GM12878 (cell line): ENCODE measurements around the gene DGKQ. TPM values are rescaled to one million over a fixed set of nuclear protein-coding genes. Genes with fewer than 3 reads are reported as not detected.

ENCODE experiments used
- ATAC-seq: fragments of 200-7000 bp; cut with Tn5 transposase; 3 replicates; pipeline ENCODE4 v1.9.1; 2020; ENCODE audit warnings: mild to moderate bottlenecking, moderate library complexity
- Bru-seq: library from RNA; stranded (reverse); fragments of 400-500 nt; gene quantifications from one replicate; lab custom pipeline; 2021; lab: Mats Ljungman, UMichigan
- BruChase-seq, 2 experiments: library from RNA; stranded (reverse); fragments of 400-500 nt; gene quantifications; one replicate each; lab custom pipeline; 2021; lab: Mats Ljungman, UMichigan
- BruUV-seq: library from RNA; stranded (reverse); fragments of 400-500 nt; replicated peaks from 2 replicates; lab custom pipeline; 2021; lab: Mats Ljungman, UMichigan
- CTCF ChIA-PET: fragments of 300-600 bp; sonication (Branson Sonifier 250); formaldehyde crosslinking; extraction: SDS; loops from one replicate; lab custom pipeline; 2021; ENCODE audit warnings: inconsistent platforms; lab: Yijun Ruan, JAX
- POLR2A ChIA-PET: fragments of 350-600 bp; formaldehyde crosslinking; extraction: SDS; loops from one replicate; lab custom pipeline; 2021; ENCODE audit warnings: inconsistent platforms; lab: Charles Lee
- RAD21 ChIA-PET: fragments of 300-600 bp; sonication (Branson Sonifier 250); formaldehyde crosslinking; loops from one replicate; lab custom pipeline; 2023; ENCODE audit warnings: antibody characterized with exemption; ENCODE audit not compliant: unreplicated experiment; lab: Charles Lee
- SMC1A ChIA-PET: fragments of 300-600 bp; sonication (Branson Sonifier 250); formaldehyde crosslinking; loops from one replicate; lab custom pipeline; 2023; ENCODE audit not compliant: unreplicated experiment, uncharacterized antibody; lab: Charles Lee
- DNase-seq: peaks from one replicate; pipeline ENCODE4 v3.0.0-alpha.2; 2011; ENCODE audit warnings: low read depth, low spot score
- FAIRE-seq: peaks from 3 replicates; lab custom pipeline; 2011; peaks lifted over from hg19 to GRCh38; lab: Jason Lieb, UNC
- H2AFZ ChIP-seq: 2 replicates; pipeline ENCODE4 v1.6.0; 2011; ENCODE audit warnings: low read depth, low read length, control low read depth; ENCODE audit not compliant: control insufficient read depth
- H3K27ac ChIP-seq: 2 replicates; pipeline ENCODE4 v1.5.1; 2011; ENCODE audit warnings: control low read depth; ENCODE audit not compliant: control insufficient read depth, insufficient read depth
- H3K27me3 ChIP-seq, 2 experiments: replicated peaks in 1 of 2; 2 replicates each; pipeline versions ENCODE4 v1.6.0 to v1.6.1; 2011; ENCODE audit warnings: low read length in 1 of 2; ENCODE audit not compliant: control insufficient read depth in 2 of 2, insufficient read depth in 2 of 2
- H3K36me3 ChIP-seq, 2 experiments: 2 replicates each; pipeline ENCODE4 v1.5.1; 2011; ENCODE audit warnings: low read length in 1 of 2; ENCODE audit not compliant: control insufficient read depth in 2 of 2, insufficient read depth in 2 of 2
- H3K4me1 ChIP-seq: 2 replicates; pipeline ENCODE4 v1.6.1; 2011; ENCODE audit warnings: mild to moderate bottlenecking, low read length, moderate library complexity, mixed read lengths; ENCODE audit not compliant: control insufficient read depth, insufficient read depth
- H3K4me2 ChIP-seq: 2 replicates; pipeline ENCODE4 v1.6.0; 2011; ENCODE audit warnings: control low read depth; ENCODE audit not compliant: control insufficient read depth, insufficient read depth
- H3K4me3 ChIP-seq: fragments of 200-600 bp; sonication (generic); 2 replicates; pipeline ENCODE4 v1.5.1; 2016
- H3K79me2 ChIP-seq: 2 replicates; pipeline ENCODE4 v1.6.0; 2011; ENCODE audit warnings: low read length; ENCODE audit not compliant: control insufficient read depth, insufficient read depth
- H3K9ac ChIP-seq: 2 replicates; pipeline ENCODE4 v1.8.0; 2011; ENCODE audit warnings: low read length, control low read depth, mixed read lengths; ENCODE audit not compliant: control insufficient read depth, insufficient read depth
- H3K9me3 ChIP-seq: replicated peaks from 3 replicates; pipeline ENCODE4 v1.5.1; 2011; ENCODE audit warnings: mild to moderate bottlenecking, low read length; ENCODE audit not compliant: control insufficient read depth, insufficient read depth
- H4K20me1 ChIP-seq: 2 replicates; pipeline ENCODE4 v1.6.0; 2011; ENCODE audit not compliant: control insufficient read depth, insufficient read depth
- ATF7 ChIP-seq: fragments of 450-650 bp; IDR thresholded peaks from 2 replicates; pipeline ENCODE4 v1.6.1; 2016; ENCODE audit warnings: low read depth, mild to moderate bottlenecking
- DPF2 ChIP-seq: fragments of 450-650 bp; IDR thresholded peaks from 2 replicates; pipeline ENCODE4 v1.6.1; 2017; ENCODE audit warnings: mild to moderate bottlenecking
- E2F4 ChIP-seq: IDR thresholded peaks from 2 replicates; pipeline ENCODE4 v1.6.1; 2012; ENCODE audit warnings: low read depth, low read length, improper control_type of control experiment
- EGR1 ChIP-seq, 2 experiments: IDR thresholded peaks; 1 replicate in 1 of 2; 2 replicates in 1 of 2; pipeline ENCODE4 v1.6.1; 2011 to 2012; ENCODE audit warnings: low read depth in 2 of 2, low read length in 2 of 2, borderline replicate concordance in 1 of 2, mild to moderate bottlenecking in 1 of 2, moderate library complexity in 1 of 2
- GATAD2B ChIP-seq: fragments of 450-650 bp; conservative IDR thresholded peaks from 2 replicates; pipeline ENCODE4 v1.6.1; 2017; ENCODE audit warnings: low read depth, mild to moderate bottlenecking, moderate library complexity
- NRF1 ChIP-seq: conservative IDR thresholded peaks from 2 replicates; pipeline ENCODE4 v1.6.1; 2011; ENCODE audit warnings: mild to moderate bottlenecking, low read depth, low read length, improper control_type of control experiment
- POLR2A ChIP-seq: IDR thresholded peaks from 2 replicates; pipeline ENCODE4 v1.6.1; 2011; ENCODE audit warnings: low read depth, mild to moderate bottlenecking, low read length
- POLR2AphosphoS5 ChIP-seq: IDR thresholded peaks from 2 replicates; pipeline ENCODE4 v1.6.1; 2011; ENCODE audit warnings: mild to moderate bottlenecking, low read length, inconsistent platforms
- POU2F2 ChIP-seq: IDR thresholded peaks from 3 replicates; pipeline ENCODE4 v1.6.1; 2011; ENCODE audit warnings: low read depth, mild to moderate bottlenecking, low read length, borderline replicate concordance
- SMARCA5 ChIP-seq: fragments of 450-650 bp; IDR thresholded peaks from 2 replicates; pipeline ENCODE4 v1.6.1; 2017; ENCODE audit warnings: mild to moderate bottlenecking
- TARDBP ChIP-seq: IDR thresholded peaks from 2 replicates; pipeline ENCODE4 v1.6.1; 2016; ENCODE audit warnings: borderline replicate concordance
- USF1 ChIP-seq: IDR thresholded peaks from 2 replicates; pipeline ENCODE4 v1.6.1; 2011; ENCODE audit warnings: borderline replicate concordance, low read depth, mild to moderate bottlenecking, moderate library complexity, mixed read lengths, low read length; ENCODE audit not compliant: insufficient read depth; ENCODE audit errors: extremely low read length
- ZNF274 ChIP-seq: IDR thresholded peaks from one replicate; pipeline ENCODE4 v1.8.0; 2011; ENCODE audit not compliant: insufficient read length, insufficient read depth
- WGBS: methylation state at CpG from one replicate; pipeline ENCODE4 v1.1.6; 2016; ENCODE audit warnings: low lambda C conversion rate; ENCODE audit not compliant: insufficient replicate concordance, insufficient coverage; ENCODE audit errors: missing lambda C conversion rate; 5-methylcytosine and 5-hydroxymethylcytosine counted together
- in situ Hi-C: fragments of 300-500 bp; cut with MboI; formaldehyde crosslinking; loops from 9 replicates; pipeline ENCODE4 v1.14.3; 2018; ENCODE audit warnings: mixed read lengths
- intact Hi-C: fragments of 100-400 bp; cut with micrococcal nuclease; formaldehyde crosslinking; loops from one replicate; pipeline ENCODE4 v1.14.2; 2022; ENCODE audit not compliant: unreplicated experiment
- long read RNA-seq, 2 experiments: library from polyadenylated mRNA; unstranded; transcript quantifications; one replicate each; pipeline ENCODE4 v2.0.0, GENCODE V29; 2019 to 2020
- polyA minus RNA-seq, 3 experiments: library from RNA; depleted of rRNA, polyadenylated mRNA; stranded (reverse); fragments of >200 nt; gene quantifications; 2 replicates each; pipeline ENCODE4 v1.2.3, GENCODE V29; 2011
- polyA plus RNA-seq, 11 experiments: library from polyadenylated mRNA; depleted of rRNA in 4 of 11; unstranded in 6 of 11; stranded (reverse) in 5 of 11; fragments of >200 nt; fragmentation: Nextera tagmentation in 4 of 11; fragmentation: Illumina TruSeq in 1 of 11; extraction: Ambion mirVana in 4 of 11; extraction: Trizol in 1 of 11; gene quantifications; 1 replicate in 1 of 11; 2 replicates in 10 of 11; pipeline versions ENCODE4 v1.2.1 to v1.2.3, GENCODE V29; 2011 to 2016; ENCODE audit warnings: inconsistent platforms in 2 of 11, missing spikeins in 2 of 11, low read depth in 1 of 11
- total RNA-seq, 4 experiments: library from RNA; depleted of rRNA in 3 of 4; stranded (reverse); fragments of >200 nt in 3 of 4; fragmentation: Illumina TruSeq in 1 of 4; extraction: Trizol in 1 of 4; gene quantifications; 2 replicates each; pipeline versions ENCODE4 v1.2.1 to v1.2.3, GENCODE V29; 2013 to 2021

The DGKQ gene
- 11.3 and 12.9 TPM in 2 replicates for total RNA-seq (2013; cell fraction: nucleolus; rRNA removed)
- total RNA-seq (2014; rRNA removed) (7.8 and 8.0 TPM in 2 replicates), total RNA-seq (2014; rRNA removed; fragmentation: Illumina TruSeq; extraction: Trizol) (1.7 and 1.8 TPM in 2 replicates), total RNA-seq (2021) (9.5 and 10.5 TPM in 2 replicates), polyA plus RNA-seq (2011; rRNA removed) (1.1 and 2.8 TPM in 2 replicates), polyA plus RNA-seq (2014; fragmentation: Illumina TruSeq; extraction: Trizol) (0.49 and 0.79 TPM in 2 replicates), polyA plus RNA-seq (2014; fragmentation: Nextera tagmentation; extraction: Ambion mirVana) (under 1 TPM; 0.11 to 0.46 TPM), polyA plus RNA-seq (2014; rRNA removed) (8.1 and 8.5 TPM in 2 replicates), polyA plus RNA-seq (2016; fragmentation: Nextera tagmentation; extraction: Ambion mirVana) (1 to 10 TPM in 1 of 2 experiments, under 1 TPM in 1; 0.79 to 1.1 TPM), polyA minus RNA-seq (2011; rRNA and poly(A)+ RNA removed) (2.3 and 4.4 TPM in 2 replicates), Bru-seq, nascent RNA (percentile 47 among the genes with signal in this experiment), BruChase-seq, experiment 1, labeled RNA remaining after a 6-hour chase (percentile 52 among the genes with signal in this experiment), BruChase-seq, experiment 2, labeled RNA remaining after a 2-hour chase (percentile 50 among the genes with signal in this experiment)
- polyA plus RNA-seq (2011; ENCODE audit: low read depth) = 1.3 TPM
- polyA plus RNA-seq (2011; cell fraction: cytosol; rRNA removed) = 3.6 and 6.1 TPM in 2 replicates
- 62.4 and 74.3 TPM in 2 replicates for polyA plus RNA-seq (2011; cell fraction: nucleus; rRNA removed)
- 4.3 and 4.8 TPM in 2 replicates for polyA plus RNA-seq (2012)
- polyA minus RNA-seq (2011; cell fraction: cytosol; rRNA and poly(A)+ RNA removed) = 1.5 and 2.3 TPM in 2 replicates
- 6.8 and 10.8 TPM in 2 replicates for polyA minus RNA-seq (2011; cell fraction: nucleus; rRNA and poly(A)+ RNA removed)
- long read RNA-seq, experiment 1, partial matches to known transcripts = 0 of 1 reads
- long read RNA-seq, experiment 1, other reads (novel, unspliced or antisense) = 1 of 1 reads
- long read RNA-seq, experiment 2 = 0 reads

- Histone ChIP-seq H3K4me3 (peak within 1 kb of the TSS; percentile 75), H2AFZ (peak within 1 kb of the TSS; percentile 51), H3K9me3 (no peaks in the 10 kb centered on the region; the same call in 2 of the 3 replicates), H3K36me3 (no peaks in the 10 kb centered on the region), H3K27me3 (no peaks in the 10 kb centered on the region), H3K27ac (no peak within 1 kb of the TSS), H3K79me2 (no peaks in the 10 kb centered on the region), H4K20me1 (no peaks in the 10 kb centered on the region), H3K4me2 (peak within 1 kb of the TSS; percentile 98), H3K9ac (peak within 1 kb of the TSS; percentile 56; the same call in 1 of the 2 replicates), H3K4me1 (peaks cover 5% of the 10 kb centered on the region; the same call in 1 of the 2 replicates)
- SMC1A ChIA-PET = no interaction called here
- DNase-seq (no peak), ATAC-seq (peak; percentile 88), FAIRE-seq (no peak)
- intact Hi-C loops (loop anchor here (5.0 kb wide), 1 partner anchor 36 kb away; no protein-coding TSS in a partner anchor), in situ Hi-C loops (no loop called here)
- RAD21 ChIA-PET = no interaction called here
- 47% methylated on average over 66 of the region's 123 CpGs for WGBS
- BruUV-seq = no TSS peak
- POLR2A ChIA-PET = no interaction called here
- CTCF ChIA-PET = no interaction called here
- TF ChIP-seq E2F4 (no peak), USF1 (peak; percentile 31), POU2F2 (no peak), POLR2AphosphoS5 (no peak), NRF1 (peak; percentile 43; the same call in 1 of the 2 replicates), DPF2 (peak; percentile 9; the same call in 1 of the 2 replicates), ATF7 (no peak), GATAD2B (peak; percentile 67; the same call in 1 of the 2 replicates), TARDBP (no peak), POLR2A (peak; percentile 61; the same call in 1 of the 2 replicates), SMARCA5 (peak; percentile 39; the same call in 1 of the 2 replicates), ZNF274 (no peak), EGR1 (IDR thresholded peaks at IDR 0.05; ENCODE audit: borderline replicate concordance in 1 of 2, low read depth in 2 of 2, low read length in 2 of 2) (0 out of 3 replicates have a peak, but pooled peaks of 1 of the 2 experiments have one; percentile 39)
These were observed at the start of gene DGKQ for GRCh38 chr4:973431-974397. TSS of gene DGKQ (minus strand) at chr4:973569. CDS start at chr4:973482, 87 bp downstream.
